ENCODE results near the gene PSORS1C1. TPM values are rescaled to one million over a fixed set of nuclear protein-coding genes. Genes with fewer than 3 reads are reported as not detected.

PSORS1C1 gene
- total and polyA plus RNA-seq, 4 experiments from 2014 or later = 0.60 TPM; not detected in 3

DNA sequence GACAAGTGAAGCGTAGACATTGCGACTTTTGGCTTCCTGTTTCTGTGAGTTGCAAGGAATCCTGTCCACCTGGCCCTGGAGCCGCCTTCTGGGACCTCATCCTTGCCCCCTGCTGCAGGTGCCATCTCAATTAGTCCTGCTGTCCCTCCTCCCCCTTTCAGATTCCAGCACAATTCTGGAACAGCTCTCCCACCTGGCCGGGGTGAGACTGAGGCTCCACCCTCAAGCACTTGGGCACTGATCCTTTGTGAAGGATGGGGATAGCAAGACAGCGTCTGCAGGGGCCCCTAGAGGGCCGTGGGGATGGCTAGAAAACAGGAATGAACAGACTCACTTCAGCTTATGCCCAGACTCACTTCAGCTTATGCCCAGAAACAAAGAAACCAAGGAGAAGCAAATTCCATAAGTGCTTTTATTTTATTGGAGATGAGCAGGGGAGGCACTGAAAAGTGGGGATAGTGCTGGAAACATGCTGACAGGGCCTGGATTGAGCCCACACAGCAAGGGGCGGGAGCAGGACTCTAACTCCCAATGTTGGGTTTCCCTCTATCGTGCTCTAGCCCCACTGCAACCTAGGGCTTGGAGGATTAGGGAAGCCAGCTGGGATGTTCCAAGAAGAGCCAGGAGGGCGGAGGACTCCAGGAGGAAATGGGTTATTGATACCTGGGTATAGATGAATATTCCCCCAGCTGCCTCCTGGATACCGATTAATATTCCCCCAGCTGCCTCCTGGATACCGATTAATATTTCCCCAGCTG is 3.6 kb upstream of the PSORS1C1 start:
- ChIA-PET POLR2A (ENCODE audit: partially characterized antibody) (interaction anchor here (0.6 to 1.2 kb wide), 2 partner anchors 10 to 14 kb away, joined by 3 read pairs; partner anchors contain the start of gene CDSN), CTCF (ENCODE audit: partially characterized antibody) (interaction anchor here (1.3 kb wide), 1 partner anchor 24 kb away, joined by 3 read pairs; no protein-coding TSS in a partner anchor)
- Mint-ChIP-seq H3K4me3 (no peak overlapping the region), H3K27me3 (peaks cover 9 to 11% of the 10 kb centered on the region in 2 donors), H3K36me3 (no peaks in the 10 kb centered on the region), H3K9me3 (peaks cover 0 to 3% (median 0%) of the 10 kb centered on the region in 8 donors), H3K27ac (peak overlapping the region in 1 of 7 donors; percentile 62), H3K4me1 (peaks cover 2 to 8% (median 5%) of the 10 kb centered on the region in 4 donors)
- no peak overlapping the region for H3K4me3 ChIP-seq (ENCODE audit: low read length in 2 of 2)
- no peaks in the 10 kb centered on the region for H3K9me3 ChIP-seq (ENCODE audit: control insufficient read depth in 1 of 2, low read length in 2 of 2)
- intact Hi-C loops (cut with micrococcal nuclease) = no loop called here
- H3K27ac ChIP-seq (ENCODE audit: low read depth, low read length) = no peak overlapping the region
- H3K27me3 ChIP-seq (ENCODE audit: insufficient read depth, low read length) = no peaks in the 10 kb centered on the region
- no peak for DNase-seq
- peaks cover 5% of the 10 kb centered on the region for H3K4me1 ChIP-seq (ENCODE audit: insufficient read depth, low read length)
- no peaks in the 10 kb centered on the region for H3K36me3 ChIP-seq (ENCODE audit: insufficient read depth, low read length)

GRCh38 chr6:31111712-31112111 is 2.9 kb upstream of the PSORS1C1 start:
- peaks cover 9 to 11% of the 10 kb centered on the region in 2 donors for H3K27me3 Mint-ChIP-seq

GRCh38 chr6:31112478-31112877 is 2.1 kb upstream of the PSORS1C1 start, which contains the start of gene C6orf15:
Gene C6orf15 (minus strand): TSS chr6:31112575. CDS start chr6:31112555, 20 bp downstream.
- Histone ChIP-seq H3K27me3 (ENCODE audit: insufficient read depth, low read length) (no peaks in the 10 kb centered on the region), H3K4me1 (ENCODE audit: insufficient read depth, low read length) (peaks cover 5% of the 10 kb centered on the region), H3K36me3 (ENCODE audit: insufficient read depth, low read length) (no peaks in the 10 kb centered on the region), H3K4me3 (ENCODE audit: low read length in 2 of 2) (no peak within 1 kb of the TSS), H3K27ac (ENCODE audit: low read depth, low read length) (no peak within 1 kb of the TSS), H3K9me3 (ENCODE audit: control insufficient read depth in 1 of 2, low read length in 2 of 2) (no peaks in the 10 kb centered on the region)
- H3K9me3 Mint-ChIP-seq = peaks cover 0 to 5% (median 0%) of the 10 kb centered on the region in 8 donors
- H3K27me3 Mint-ChIP-seq = peaks cover 9 to 11% of the 10 kb centered on the region in 2 donors
- peaks cover 2 to 8% (median 5%) of the 10 kb centered on the region in 4 donors for H3K4me1 Mint-ChIP-seq
- CTCF ChIA-PET (ENCODE audit: partially characterized antibody) = interaction anchor here (0.6 to 7.5 kb wide), 6 partner anchors 10 to 684 kb away, joined by 3 to 62 read pairs (median 9); no protein-coding TSS in a partner anchor
- DNase-seq = no peak
- POLR2A ChIA-PET (ENCODE audit: partially characterized antibody) = no interaction called here
- intact Hi-C loops (cut with micrococcal nuclease) = no loop called here
- H3K36me3 Mint-ChIP-seq = no peaks in the 10 kb centered on the region
- H3K4me3 Mint-ChIP-seq = no peak within 1 kb of the TSS
- H3K27ac Mint-ChIP-seq = peak within 1 kb of the TSS in 3 of 7 donors; percentile 50 to 84 (median 57)

More at GRCh38 chr6:31111712-31112111, 2.9 kb upstream of the PSORS1C1 start:
- ChIA-PET CTCF (ENCODE audit: partially characterized antibody) (interaction anchor here (7.5 kb wide), 1 partner anchor 26 kb away, joined by 62 read pairs; no protein-coding TSS in a partner anchor), POLR2A (ENCODE audit: partially characterized antibody) (interaction anchor here (1.2 kb wide), 1 partner anchor 9 kb away, joined by 3 read pairs; the partner anchor contains the start of gene CDSN)
- DNase-seq = no peak
- no peak overlapping the region for H3K4me3 ChIP-seq (ENCODE audit: low read length in 2 of 2)
- H3K27ac ChIP-seq (ENCODE audit: low read depth, low read length) = no peak overlapping the region
- Mint-ChIP-seq H3K36me3 (no peaks in the 10 kb centered on the region), H3K4me1 (peaks cover 2 to 8% (median 5%) of the 10 kb centered on the region in 4 donors), H3K9me3 (peaks cover 0 to 5% (median 0%) of the 10 kb centered on the region in 8 donors), H3K27ac (no peak overlapping the region), H3K4me3 (no peak overlapping the region)
- H3K4me1 ChIP-seq (ENCODE audit: insufficient read depth, low read length) = peaks cover 5% of the 10 kb centered on the region
- no peaks in the 10 kb centered on the region for H3K36me3 ChIP-seq (ENCODE audit: insufficient read depth, low read length)
- H3K27me3 ChIP-seq (ENCODE audit: insufficient read depth, low read length) = no peaks in the 10 kb centered on the region
- no peaks in the 10 kb centered on the region for H3K9me3 ChIP-seq (ENCODE audit: control insufficient read depth in 1 of 2, low read length in 2 of 2)
- intact Hi-C loops (cut with micrococcal nuclease) = no loop called here

DNA sequence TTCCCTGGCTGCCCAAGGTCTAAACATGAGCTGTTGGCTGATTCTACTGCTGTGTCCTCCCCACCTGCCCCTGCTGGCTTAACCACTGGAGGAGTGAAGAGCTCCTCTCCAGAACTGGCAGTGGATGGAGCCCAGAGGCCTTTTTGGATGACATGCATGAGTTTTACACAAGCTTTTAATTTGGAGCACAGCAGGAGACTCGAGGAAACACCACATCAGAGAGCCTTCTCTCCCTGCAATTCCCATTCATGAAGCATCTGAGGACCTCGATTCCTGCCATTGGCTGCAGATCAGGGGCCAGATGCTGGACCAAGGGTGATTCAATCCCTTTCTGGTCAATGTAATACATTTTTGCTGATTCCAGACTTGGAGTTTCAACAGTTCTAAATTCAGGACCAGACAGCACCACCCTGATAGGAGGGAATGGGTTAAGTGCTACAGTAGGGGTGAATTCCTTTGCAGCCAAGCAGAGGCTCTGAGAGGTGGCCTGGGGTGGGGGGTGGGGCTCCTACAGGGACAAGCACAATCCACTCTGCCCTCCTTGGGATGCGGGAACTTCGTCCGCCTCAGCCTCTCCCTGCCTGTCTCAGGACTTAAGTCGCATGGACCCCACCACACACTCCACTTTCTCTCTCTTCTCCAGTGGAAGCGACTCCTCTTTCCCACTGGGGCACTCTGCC is 599 bp upstream of the PSORS1C1 start:
- Histone ChIP-seq H3K4me1 (ENCODE audit: insufficient read depth, low read length) (peaks cover 5% of the 10 kb centered on the region), H3K27me3 (ENCODE audit: insufficient read depth, low read length) (no peaks in the 10 kb centered on the region), H3K9me3 (ENCODE audit: control insufficient read depth in 1 of 2, low read length in 2 of 2) (no peaks in the 10 kb centered on the region), H3K27ac (ENCODE audit: low read depth, low read length) (no peak overlapping the region), H3K4me3 (ENCODE audit: low read length in 2 of 2) (no peak overlapping the region), H3K36me3 (ENCODE audit: insufficient read depth, low read length) (no peaks in the 10 kb centered on the region)
- no peak overlapping the region for H3K4me3 Mint-ChIP-seq
- H3K9me3 Mint-ChIP-seq = peaks cover 0 to 2% (median 0%) of the 10 kb centered on the region in 8 donors
- peaks cover 9 to 11% of the 10 kb centered on the region in 2 donors for H3K27me3 Mint-ChIP-seq
- intact Hi-C loops (cut with micrococcal nuclease) = loop anchor here (2.0 kb wide), 2 partner anchors 27 to 35 kb away; no protein-coding TSS in a partner anchor
- ChIA-PET POLR2A (ENCODE audit: partially characterized antibody) (interaction anchor here (1.4 to 1.8 kb wide), 3 partner anchors 24 to 199 kb away, joined by 3 to 5 read pairs (median 4); no protein-coding TSS in a partner anchor), CTCF (ENCODE audit: partially characterized antibody) (interaction anchor here (0.9 to 7.5 kb wide), 10 partner anchors 10 to 200 kb away, joined by 3 to 62 read pairs (median 10); partner anchors contain the start of gene VARS2)
- peaks cover 2 to 8% (median 5%) of the 10 kb centered on the region in 4 donors for H3K4me1 Mint-ChIP-seq
- no peaks in the 10 kb centered on the region for H3K36me3 Mint-ChIP-seq
- H3K27ac Mint-ChIP-seq = peak overlapping the region in 1 of 7 donors; percentile 9
- no peak for DNase-seq

DNA sequence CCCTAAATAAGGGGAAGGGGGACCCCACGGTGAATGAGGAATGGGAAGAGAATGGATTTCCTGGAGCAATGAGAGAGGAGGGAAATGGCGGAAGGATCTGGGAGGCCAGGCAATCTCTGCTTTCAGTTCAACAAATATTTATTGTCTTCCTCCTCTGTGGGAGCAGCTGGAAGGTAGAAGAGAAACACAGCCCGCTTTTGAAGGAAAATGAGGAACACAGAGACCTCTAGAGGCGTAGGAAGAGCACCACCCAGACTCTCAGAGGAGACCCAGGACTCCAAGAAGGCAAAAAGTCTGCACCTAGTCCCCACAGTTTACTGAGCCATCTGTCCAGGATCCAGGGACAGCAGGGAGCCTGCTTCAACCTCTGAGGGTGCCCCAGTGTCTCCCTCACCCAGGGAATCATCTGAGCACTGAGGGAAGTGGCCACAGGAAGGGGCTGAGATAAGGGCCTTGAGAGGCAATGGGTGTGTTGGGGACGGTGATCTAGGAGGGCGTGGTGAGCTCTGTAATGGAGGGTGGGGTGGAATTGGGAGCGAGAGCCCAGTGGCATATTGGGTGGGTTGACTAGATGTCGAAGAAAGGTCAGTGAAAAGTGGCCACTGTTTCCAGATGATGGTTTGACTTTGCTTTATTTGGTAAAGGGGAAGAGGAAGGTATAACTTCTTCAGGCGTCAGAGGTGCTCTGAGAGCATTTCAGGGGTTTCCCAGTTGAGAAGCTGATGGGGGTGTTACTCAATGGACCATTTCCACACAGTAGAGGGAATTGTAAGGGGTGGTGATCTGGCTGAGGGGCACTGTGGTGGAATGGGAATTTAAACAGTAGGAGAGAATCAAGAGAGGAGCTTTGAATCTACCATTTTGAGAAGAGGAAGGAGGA is 610 bp downstream of the PSORS1C1 start:
- CTCF ChIA-PET (ENCODE audit: partially characterized antibody) = interaction anchor here (0.9 to 7.5 kb wide), 15 partner anchors 9 to 285 kb away, joined by 3 to 62 read pairs (median 6); partner anchors contain the start of gene VARS2
- H3K4me3 Mint-ChIP-seq = peak overlapping the region in 2 of 8 donors; percentile 16 to 41

GRCh38 chr6:31115941-31116560 is 1.5 kb downstream of the PSORS1C1 start:
- Mint-ChIP-seq H3K27me3 (peaks cover under 1 to 1% of the 10 kb centered on the region in 2 donors), H3K27ac (no peak overlapping the region), H3K4me1 (peaks cover 2 to 8% (median 5%) of the 10 kb centered on the region in 4 donors), H3K4me3 (no peak overlapping the region), H3K36me3 (no peaks in the 10 kb centered on the region), H3K9me3 (peaks cover 0 to 2% (median 0%) of the 10 kb centered on the region in 8 donors)
- Histone ChIP-seq H3K27ac (ENCODE audit: low read depth, low read length) (no peak overlapping the region), H3K9me3 (ENCODE audit: control insufficient read depth in 1 of 2, low read length in 2 of 2) (no peaks in the 10 kb centered on the region), H3K36me3 (ENCODE audit: insufficient read depth, low read length) (no peaks in the 10 kb centered on the region), H3K4me1 (ENCODE audit: insufficient read depth, low read length) (peaks cover 5% of the 10 kb centered on the region), H3K4me3 (ENCODE audit: low read length in 2 of 2) (no peak overlapping the region), H3K27me3 (ENCODE audit: insufficient read depth, low read length) (no peaks in the 10 kb centered on the region)
- no peak for DNase-seq
- CTCF ChIA-PET (ENCODE audit: partially characterized antibody) = interaction anchor here (1.3 to 7.5 kb wide), 10 partner anchors 12 to 286 kb away, joined by 3 to 62 read pairs (median 12); no protein-coding TSS in a partner anchor
- intact Hi-C loops (cut with micrococcal nuclease) = loop anchor here (2.0 kb wide), 2 partner anchors 29 to 37 kb away; no protein-coding TSS in a partner anchor
- POLR2A ChIA-PET (ENCODE audit: partially characterized antibody) = interaction anchor here (1.8 to 2.1 kb wide), 2 partner anchors 23 to 201 kb away, joined by 4 to 11 read pairs; no protein-coding TSS in a partner anchor

More for the DNA sequence above, 610 bp downstream of the PSORS1C1 start:
- peak overlapping the region in 4 of 7 donors; percentile 12 to 80 (median 46) for H3K27ac Mint-ChIP-seq
- Histone ChIP-seq H3K27me3 (ENCODE audit: insufficient read depth, low read length) (no peaks in the 10 kb centered on the region), H3K4me3 (ENCODE audit: low read length in 2 of 2) (no peak overlapping the region), H3K36me3 (ENCODE audit: insufficient read depth, low read length) (no peaks in the 10 kb centered on the region), H3K9me3 (ENCODE audit: control insufficient read depth in 1 of 2, low read length in 2 of 2) (no peaks in the 10 kb centered on the region), H3K4me1 (ENCODE audit: insufficient read depth, low read length) (peaks cover 5% of the 10 kb centered on the region), H3K27ac (ENCODE audit: low read depth, low read length) (no peak overlapping the region)
- H3K27me3 Mint-ChIP-seq = peaks cover 2 to 3% of the 10 kb centered on the region in 2 donors
- DNase-seq = peak in 1 of 5 donors; percentile 40
- POLR2A ChIA-PET (ENCODE audit: partially characterized antibody) = interaction anchor here (1.0 to 2.1 kb wide), 5 partner anchors 22 to 200 kb away, joined by 3 to 11 read pairs (median 5); no protein-coding TSS in a partner anchor
- H3K36me3 Mint-ChIP-seq = no peaks in the 10 kb centered on the region
- peaks cover 0 to 2% (median 0%) of the 10 kb centered on the region in 8 donors for H3K9me3 Mint-ChIP-seq
- peaks cover 2 to 8% (median 5%) of the 10 kb centered on the region in 4 donors for H3K4me1 Mint-ChIP-seq
- intact Hi-C loops (cut with micrococcal nuclease) = loop anchor here (2.0 kb wide), 2 partner anchors 28 to 36 kb away; no protein-coding TSS in a partner anchor
